ENCODE data around the gene ALX3. TPM values are rescaled to one million over a fixed set of nuclear protein-coding genes. Genes with fewer than 3 reads are reported as not detected.

The ALX3 gene
- total RNA-seq, 1 donor from 2014 or later, result not detected

DNA sequence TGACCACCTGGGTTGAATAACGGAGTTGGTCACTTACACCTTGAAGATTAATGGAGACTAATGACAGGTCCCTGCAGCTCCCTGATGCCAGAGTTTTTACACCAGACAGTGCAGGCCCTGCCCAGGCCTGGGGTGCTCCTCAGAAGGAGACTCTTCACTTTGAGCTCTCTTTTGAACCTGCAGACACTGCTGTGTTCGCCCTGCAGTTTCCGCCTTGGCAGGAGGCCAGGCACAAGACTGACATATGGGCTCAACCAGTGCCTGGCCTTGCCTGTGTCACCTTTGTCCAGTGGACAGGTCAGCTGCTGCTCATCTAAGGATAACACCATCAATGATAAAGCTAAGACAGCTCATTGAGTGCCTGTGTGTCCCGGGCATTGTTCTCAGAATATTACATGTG, 30.8 kb downstream of the ALX3 start:
- H3K36me3 Mint-ChIP-seq (ENCODE audit: low read depth), result peaks cover 43% of the 10 kb centered on the region
- H3K9me3 Mint-ChIP-seq (ENCODE audit: low read depth), result no peaks in the 10 kb centered on the region
- no peaks in the 10 kb centered on the region for H3K27me3 Mint-ChIP-seq (ENCODE audit: low read depth)
- TF ChIP-seq, protein P1, sequence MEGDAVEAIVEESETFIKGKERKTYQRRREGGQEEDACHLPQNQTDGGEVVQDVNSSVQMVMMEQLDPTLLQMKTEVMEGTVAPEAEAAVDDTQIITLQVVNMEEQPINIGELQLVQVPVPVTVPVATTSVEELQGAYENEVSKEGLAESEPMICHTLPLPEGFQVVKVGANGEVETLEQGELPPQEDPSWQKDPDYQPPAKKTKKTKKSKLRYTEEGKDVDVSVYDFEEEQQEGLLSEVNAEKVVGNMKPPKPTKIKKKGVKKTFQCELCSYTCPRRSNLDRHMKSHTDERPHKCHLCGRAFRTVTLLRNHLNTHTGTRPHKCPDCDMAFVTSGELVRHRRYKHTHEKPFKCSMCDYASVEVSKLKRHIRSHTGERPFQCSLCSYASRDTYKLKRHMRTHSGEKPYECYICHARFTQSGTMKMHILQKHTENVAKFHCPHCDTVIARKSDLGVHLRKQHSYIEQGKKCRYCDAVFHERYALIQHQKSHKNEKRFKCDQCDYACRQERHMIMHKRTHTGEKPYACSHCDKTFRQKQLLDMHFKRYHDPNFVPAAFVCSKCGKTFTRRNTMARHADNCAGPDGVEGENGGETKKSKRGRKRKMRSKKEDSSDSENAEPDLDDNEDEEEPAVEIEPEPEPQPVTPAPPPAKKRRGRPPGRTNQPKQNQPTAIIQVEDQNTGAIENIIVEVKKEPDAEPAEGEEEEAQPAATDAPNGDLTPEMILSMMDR (IDR thresholded peaks at IDR 0.05), result no peak
- no peak overlapping the region for H3K4me3 Mint-ChIP-seq (ENCODE audit: unreplicated experiment)
- H3K4me1 Mint-ChIP-seq (ENCODE audit: low read depth), result peaks cover 19% of the 10 kb centered on the region
- H3K27ac Mint-ChIP-seq (ENCODE audit: unreplicated experiment), result no peak overlapping the region
- no peak for DNase-seq (ENCODE audit: low spot score)

GRCh38 chr1:110038271-110038670, 32.2 kb downstream of the ALX3 start:
- Mint-ChIP-seq H3K9me3 (ENCODE audit: low read depth) (no peaks in the 10 kb centered on the region), H3K27ac (ENCODE audit: unreplicated experiment) (no peak overlapping the region), H3K36me3 (ENCODE audit: low read depth) (peaks cover 33% of the 10 kb centered on the region), H3K4me1 (ENCODE audit: low read depth) (peaks cover 26% of the 10 kb centered on the region), H3K4me3 (ENCODE audit: unreplicated experiment) (no peak overlapping the region), H3K27me3 (ENCODE audit: low read depth) (no peaks in the 10 kb centered on the region)
- no peak for DNase-seq (ENCODE audit: low spot score)
- TF ChIP-seq, protein P1 (IDR thresholded peaks at IDR 0.05), result no peak

DNA sequence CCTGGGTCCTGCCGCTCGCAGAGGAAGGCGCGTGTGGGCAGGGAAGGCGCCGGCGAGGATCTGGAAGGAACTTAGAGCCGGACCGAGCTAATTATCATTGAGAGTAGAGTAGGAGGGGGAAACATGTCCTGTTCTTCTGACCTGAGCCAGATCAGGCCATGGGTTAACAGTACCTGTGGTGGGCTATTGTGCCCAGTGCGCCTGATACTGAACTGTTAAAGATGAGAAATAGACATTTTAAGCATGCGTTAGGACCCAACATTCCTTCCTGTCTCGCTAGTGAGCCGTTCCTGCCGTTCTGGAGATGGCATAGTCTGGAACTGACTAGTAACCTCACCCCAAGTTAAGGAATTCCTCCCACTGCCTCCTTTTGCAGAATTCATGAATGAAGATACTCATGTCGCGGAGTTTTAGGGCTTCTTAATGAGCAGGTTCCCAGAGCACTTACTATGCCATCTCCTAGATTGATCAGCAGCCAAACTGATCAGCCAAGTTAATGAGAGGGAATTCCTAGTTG, 35.2 kb downstream of the ALX3 start:
- peaks cover 26% of the 10 kb centered on the region for H3K4me1 Mint-ChIP-seq (ENCODE audit: low read depth)
- H3K4me3 Mint-ChIP-seq (ENCODE audit: unreplicated experiment), result peak overlapping the region; percentile 93
- H3K9me3 Mint-ChIP-seq (ENCODE audit: low read depth), result no peaks in the 10 kb centered on the region
- TF ChIP-seq, protein P1 (IDR thresholded peaks at IDR 0.05), result no peak
- H3K36me3 Mint-ChIP-seq (ENCODE audit: low read depth), result peaks cover 17% of the 10 kb centered on the region
- H3K27me3 Mint-ChIP-seq (ENCODE audit: low read depth), result no peaks in the 10 kb centered on the region
- peak overlapping the region; percentile 88 for H3K27ac Mint-ChIP-seq (ENCODE audit: unreplicated experiment)
- DNase-seq (ENCODE audit: low spot score), result no peak

- peaks cover 27% of the 10 kb centered on the region for H3K4me1 Mint-ChIP-seq (ENCODE audit: low read depth)
- no peak for DNase-seq (ENCODE audit: low spot score)
- H3K4me3 Mint-ChIP-seq (ENCODE audit: unreplicated experiment), result peak within 1 kb of the TSS; percentile 93
- peaks cover 14% of the 10 kb centered on the region for H3K36me3 Mint-ChIP-seq (ENCODE audit: low read depth)
- peak within 1 kb of the TSS; percentile 88 for H3K27ac Mint-ChIP-seq (ENCODE audit: unreplicated experiment)
- H3K9me3 Mint-ChIP-seq (ENCODE audit: low read depth), result no peaks in the 10 kb centered on the region
- H3K27me3 Mint-ChIP-seq (ENCODE audit: low read depth), result no peaks in the 10 kb centered on the region
- TF ChIP-seq, protein P1 (IDR thresholded peaks at IDR 0.05), result no peak
These were observed 35.8 kb downstream of the ALX3 start, which contains the start of gene STRIP1 for GRCh38 chr1:110034451-110035235. TSS of gene STRIP1 (plus strand) at chr1:110034624. CDS start at chr1:110034638, 14 bp downstream.

- Mint-ChIP-seq H3K36me3 (ENCODE audit: low read depth) (peaks cover 10% of the 10 kb centered on the region), H3K4me3 (ENCODE audit: unreplicated experiment) (peak overlapping the region; percentile 93), H3K27ac (ENCODE audit: unreplicated experiment) (peak overlapping the region; percentile 86), H3K27me3 (ENCODE audit: low read depth) (no peaks in the 10 kb centered on the region), H3K4me1 (ENCODE audit: low read depth) (peaks cover 29% of the 10 kb centered on the region), H3K9me3 (ENCODE audit: low read depth) (no peaks in the 10 kb centered on the region)
- TF ChIP-seq, protein P1 (IDR thresholded peaks at IDR 0.05), result no peak
- no peak for DNase-seq (ENCODE audit: low spot score)
These were observed 36.4 kb downstream of the ALX3 start for GRCh38 chr1:110034040-110034450.
